HAP-1 (cell line): ENCODE results near the gene NDFIP2.
A peak's percentile ranks its signal among the peaks of the same experiment; 100 is the strongest.

Experiments
- DNase-seq, 2 experiments: peaks; one replicate each; pipeline ENCODE4 v3.0.0-alpha.2; 2016 to 2020; ENCODE audit warnings: low spot score in 2 of 2
- H3K27me3 ChIP-seq: fragments of 250-450 bp; sonication (Bioruptor Pico); 2 replicates; pipeline ENCODE4 v1.5.1; 2020; ENCODE audit warnings: low read depth, mild to moderate bottlenecking, moderate library complexity
- H3K36me3 ChIP-seq: fragments of 250-450 bp; sonication (Bioruptor Pico); replicated peaks from 2 replicates; pipeline ENCODE4 v1.5.1; 2020; ENCODE audit warnings: mild to moderate bottlenecking
- H3K4me1 ChIP-seq: fragments of 250-450 bp; sonication (Bioruptor Pico); 2 replicates; pipeline ENCODE4 v1.5.1; 2020; ENCODE audit warnings: mild to moderate bottlenecking
- H3K4me3 ChIP-seq: fragments of 250-450 bp; sonication (Bioruptor Pico); 2 replicates; pipeline ENCODE4 v1.5.1; 2020; ENCODE audit warnings: mild to moderate bottlenecking, moderate library complexity
- H3K9me3 ChIP-seq: fragments of 250-450 bp; sonication (Bioruptor Pico); 2 replicates; pipeline ENCODE4 v1.5.1; 2020; ENCODE audit warnings: mild to moderate bottlenecking, moderate library complexity
- in situ Hi-C: fragments of 300-500 bp; cut with MboI; formaldehyde crosslinking; loops from 3 replicates; pipeline ENCODE4 v1.14.3; 2020; ENCODE audit warnings: low sequenced_read_pairs, inconsistent platforms, mixed read lengths

Gene NDFIP2

DNA sequence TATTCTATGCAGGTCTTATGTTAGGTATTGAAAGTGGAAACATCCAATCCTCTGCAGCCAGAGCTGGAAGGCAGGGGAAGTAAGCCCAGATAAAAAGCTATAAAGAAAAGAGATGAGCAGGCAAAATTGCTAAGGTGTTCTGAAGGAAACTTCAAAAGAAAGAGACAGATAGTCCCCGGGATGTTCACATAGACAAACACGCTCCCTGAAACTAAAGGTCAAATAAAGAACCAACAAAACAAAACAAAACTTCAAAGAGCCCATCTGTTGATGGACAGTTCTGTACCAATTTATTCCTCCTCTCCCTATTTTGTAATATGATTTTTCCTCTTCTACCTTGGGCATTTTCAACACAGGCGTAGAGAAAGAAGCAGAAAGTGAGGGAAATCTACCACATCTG lies 11.3 kb upstream of the NDFIP2 start:
- Histone ChIP-seq H3K4me1 (no peaks in the 10 kb centered on the region), H3K4me3 (no peak overlapping the region), H3K27me3 (peaks cover 11% of the 10 kb centered on the region), H3K36me3 (no peaks in the 10 kb centered on the region), H3K9me3 (no peaks in the 10 kb centered on the region)
- in situ Hi-C loops, result no loop called here
- DNase-seq, result no peak

- H3K4me1 ChIP-seq, result no peaks in the 10 kb centered on the region
- H3K36me3 ChIP-seq, result no peaks in the 10 kb centered on the region
- no peak for DNase-seq
- no peak overlapping the region for H3K4me3 ChIP-seq
- peaks cover 11% of the 10 kb centered on the region for H3K27me3 ChIP-seq
- no peaks in the 10 kb centered on the region for H3K9me3 ChIP-seq
- in situ Hi-C loops, result no loop called here
These were observed 10.3 kb upstream of the NDFIP2 start for GRCh38 chr13:79470666-79471065.

DNA sequence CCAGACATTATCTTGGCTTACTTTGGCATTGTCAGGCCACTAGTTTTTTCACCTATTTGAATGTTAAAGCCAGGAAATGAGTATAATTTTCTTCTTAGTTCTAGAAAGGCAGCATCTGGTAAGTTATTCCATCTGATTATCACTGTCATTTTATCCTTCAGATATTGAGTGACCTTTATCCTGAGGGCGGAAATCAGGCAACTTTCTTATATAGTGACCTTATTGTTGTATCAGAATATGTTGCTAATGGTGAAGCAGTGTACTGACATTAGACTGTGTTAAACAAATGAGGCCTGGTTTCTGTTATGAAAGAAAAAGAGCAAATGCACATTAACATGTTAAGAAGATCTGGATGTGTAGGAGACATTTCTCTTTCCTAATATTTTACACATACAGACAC lies 5.4 kb upstream of the NDFIP2 start:
- DNase-seq, result no peak
- in situ Hi-C loops, result no loop called here
- no peak overlapping the region for H3K4me3 ChIP-seq

DNA sequence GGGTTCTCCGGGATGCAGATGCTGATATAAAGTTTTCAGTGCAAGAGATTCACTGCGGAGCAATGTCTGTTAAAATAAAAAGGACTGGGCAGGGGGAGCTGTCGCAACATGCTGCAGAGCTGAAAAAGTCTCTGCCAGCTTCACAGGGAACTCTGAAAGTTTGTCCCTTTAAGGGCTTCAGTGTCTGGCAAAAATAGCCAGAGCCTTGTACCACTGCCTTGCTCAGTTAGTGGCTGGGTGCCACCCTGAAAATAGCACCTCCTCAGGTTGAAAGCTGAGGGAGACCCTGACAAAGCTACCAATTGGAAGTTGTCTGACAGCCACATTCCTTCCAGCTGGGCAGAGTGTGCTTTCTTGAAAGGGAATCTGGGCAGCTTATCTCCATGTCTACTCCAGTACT lies 3.0 kb upstream of the NDFIP2 start:
- in situ Hi-C loops, result no loop called here
- Histone ChIP-seq H3K4me3 (no peak overlapping the region), H3K36me3 (no peaks in the 10 kb centered on the region), H3K4me1 (peaks cover 5% of the 10 kb centered on the region), H3K27me3 (peaks cover 15% of the 10 kb centered on the region), H3K9me3 (no peaks in the 10 kb centered on the region)
- DNase-seq, result no peak

More for the DNA sequence above, 5.4 kb upstream of the NDFIP2 start:
- Histone ChIP-seq H3K4me1 (no peaks in the 10 kb centered on the region; the same call in 1 of the 2 replicates), H3K9me3 (no peaks in the 10 kb centered on the region), H3K27me3 (peaks cover 19% of the 10 kb centered on the region), H3K36me3 (no peaks in the 10 kb centered on the region)

- Histone ChIP-seq H3K27me3 (peaks cover 15% of the 10 kb centered on the region), H3K9me3 (no peaks in the 10 kb centered on the region), H3K4me3 (no peak overlapping the region), H3K4me1 (peaks cover 5% of the 10 kb centered on the region), H3K36me3 (no peaks in the 10 kb centered on the region)
- no peak for DNase-seq
- in situ Hi-C loops, result no loop called here
These were observed 1.1 kb upstream of the NDFIP2 start for GRCh38 chr13:79479882-79480281.

- Histone ChIP-seq H3K36me3 (no peaks in the 10 kb centered on the region), H3K27me3 (peaks cover 15% of the 10 kb centered on the region), H3K4me1 (peaks cover 5% of the 10 kb centered on the region), H3K4me3 (peak overlapping the region; percentile 76), H3K9me3 (no peaks in the 10 kb centered on the region)
- in situ Hi-C loops, result no loop called here
- peak; percentile 17 to 24 for DNase-seq
These were observed 714 bp downstream of the NDFIP2 start for GRCh38 chr13:79481685-79482052.

GRCh38 chr13:79482281-79482970 lies 1.5 kb downstream of the NDFIP2 start:
- in situ Hi-C loops, result no loop called here
- Histone ChIP-seq H3K9me3 (no peaks in the 10 kb centered on the region), H3K4me1 (peaks cover 5% of the 10 kb centered on the region), H3K4me3 (no peak overlapping the region; the same call in 1 of the 2 replicates), H3K36me3 (no peaks in the 10 kb centered on the region), H3K27me3 (peaks cover 15% of the 10 kb centered on the region)
- DNase-seq, result no peak

GRCh38 chr13:79483086-79483706 lies 2.2 kb downstream of the NDFIP2 start:
- H3K36me3 ChIP-seq, result no peaks in the 10 kb centered on the region
- in situ Hi-C loops, result no loop called here
- H3K27me3 ChIP-seq, result peaks cover 15% of the 10 kb centered on the region
- peaks cover 5% of the 10 kb centered on the region for H3K4me1 ChIP-seq
- no peak for DNase-seq
- H3K9me3 ChIP-seq, result no peaks in the 10 kb centered on the region
- H3K4me3 ChIP-seq, result no peak overlapping the region

GRCh38 chr13:79485014-79485811 lies 4.3 kb downstream of the NDFIP2 start:
- in situ Hi-C loops, result no loop called here
- Histone ChIP-seq H3K27me3 (no peaks in the 10 kb centered on the region; the same call in 1 of the 2 replicates), H3K4me1 (peaks cover 5% of the 10 kb centered on the region), H3K4me3 (no peak overlapping the region), H3K36me3 (no peaks in the 10 kb centered on the region), H3K9me3 (no peaks in the 10 kb centered on the region)
- DNase-seq, result no peak

DNA sequence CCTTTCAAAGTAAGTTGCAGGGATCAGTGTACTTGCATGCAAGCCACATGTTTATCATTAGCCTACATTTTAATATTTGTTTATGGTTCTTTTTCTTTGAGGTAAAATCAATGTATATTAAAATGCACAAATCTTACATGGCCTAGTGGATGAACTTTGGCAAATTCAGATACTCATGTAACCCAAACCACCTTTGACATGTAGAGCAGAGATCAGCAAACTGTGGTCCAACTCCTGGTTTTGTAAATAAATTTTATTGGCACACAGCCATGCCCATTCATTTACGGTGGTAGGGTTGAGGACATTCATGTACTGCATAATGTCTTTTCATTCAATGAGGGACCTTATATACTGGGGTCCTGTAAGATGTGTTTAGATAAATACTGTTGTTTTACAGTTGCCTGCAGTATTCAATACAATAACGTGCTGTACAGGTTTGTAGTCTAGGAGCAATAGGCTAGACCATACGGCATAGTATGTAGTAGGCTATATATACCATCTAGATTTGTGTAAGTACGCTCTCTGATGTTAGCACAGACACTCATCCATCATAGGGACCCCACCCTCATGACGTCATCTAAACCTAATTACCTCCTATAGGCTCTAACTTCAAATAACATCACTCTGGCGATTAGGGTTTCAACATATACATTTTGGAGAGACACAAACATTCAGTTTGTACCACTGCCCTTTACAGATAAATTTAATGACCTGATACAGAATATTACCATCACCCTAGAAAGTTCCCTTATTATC lies 5.7 kb downstream of the NDFIP2 start:
- Histone ChIP-seq H3K4me3 (no peak overlapping the region), H3K4me1 (peaks cover 5% of the 10 kb centered on the region), H3K36me3 (no peaks in the 10 kb centered on the region), H3K9me3 (no peaks in the 10 kb centered on the region), H3K27me3 (no peaks in the 10 kb centered on the region)
- in situ Hi-C loops, result no loop called here
- DNase-seq, result no peak

DNA sequence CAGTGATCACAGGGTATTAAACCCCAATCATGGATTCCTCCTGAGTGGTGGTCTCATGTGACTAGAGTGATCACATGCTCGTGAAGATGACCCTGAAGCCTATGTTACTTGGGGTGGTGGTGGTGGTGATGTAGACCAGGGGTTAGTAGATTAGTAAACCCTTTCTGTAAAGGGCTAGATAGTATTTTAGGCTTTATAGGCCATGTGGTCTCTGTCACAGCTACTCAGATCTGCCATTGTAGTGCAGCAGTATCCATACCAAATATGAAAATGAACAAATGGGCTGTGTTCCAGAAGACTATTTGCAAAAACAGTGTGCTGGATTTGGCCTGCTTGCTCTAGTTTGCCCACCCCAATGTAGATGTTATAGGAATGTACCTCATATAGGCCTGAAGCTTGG lies 9.4 kb downstream of the NDFIP2 start:
- Histone ChIP-seq H3K36me3 (no peaks in the 10 kb centered on the region), H3K4me3 (no peak overlapping the region), H3K9me3 (no peaks in the 10 kb centered on the region), H3K4me1 (no peaks in the 10 kb centered on the region), H3K27me3 (no peaks in the 10 kb centered on the region)
- in situ Hi-C loops, result no loop called here
- DNase-seq, result no peak

DNA sequence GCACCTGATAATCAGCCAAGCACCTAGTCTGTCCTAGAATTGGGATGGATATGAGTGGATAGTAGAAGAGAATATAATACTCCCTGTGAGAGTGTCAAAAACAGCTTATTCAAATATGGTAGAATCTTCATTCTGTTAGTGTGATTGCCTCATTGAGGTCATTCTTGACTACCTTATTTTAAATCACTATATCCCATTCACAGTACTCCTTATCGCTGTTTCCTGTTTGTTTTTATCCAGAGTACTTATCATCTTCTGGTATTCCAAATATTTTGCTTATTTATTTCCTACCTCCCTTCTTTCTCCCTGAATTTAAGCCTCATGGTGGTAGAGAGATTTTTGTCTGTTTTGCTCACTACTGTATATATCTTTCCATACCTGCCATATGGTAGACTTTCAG lies 9.9 kb downstream of the NDFIP2 start:
- Histone ChIP-seq H3K27me3 (no peaks in the 10 kb centered on the region), H3K36me3 (no peaks in the 10 kb centered on the region), H3K4me1 (no peaks in the 10 kb centered on the region), H3K9me3 (no peaks in the 10 kb centered on the region), H3K4me3 (no peak overlapping the region)
- no peak for DNase-seq
- in situ Hi-C loops, result no loop called here

GRCh38 chr13:79491715-79492114 lies 10.8 kb downstream of the NDFIP2 start:
- H3K27me3 ChIP-seq, result no peaks in the 10 kb centered on the region
- H3K4me3 ChIP-seq, result no peak overlapping the region
- in situ Hi-C loops, result no loop called here
- H3K4me1 ChIP-seq, result no peaks in the 10 kb centered on the region
- no peak for DNase-seq
- no peaks in the 10 kb centered on the region for H3K36me3 ChIP-seq
- no peaks in the 10 kb centered on the region for H3K9me3 ChIP-seq
